Liver (tissue), 9 donors: ENCODE measurements around the gene FKBP15. TPM values are rescaled to one million over a fixed set of nuclear protein-coding genes. Genes with fewer than 3 reads are reported as not detected.

Source experiments
- DNase-seq: peaks from one replicate; pipeline ENCODE4 v3.0.0-alpha.2; 2017; ENCODE audit warnings: low spot score
- H3K27ac ChIP-seq, 2 donors: one replicate each; pipeline ENCODE4 v1.7.0; 2013; ENCODE audit warnings: inconsistent platforms in 2 of 2, low read length in 2 of 2, control low read depth in 1 of 2, low read depth in 1 of 2, mild to moderate bottlenecking in 1 of 2
- H3K27me3 ChIP-seq, 4 donors: one replicate each; pipeline versions ENCODE4 v1.6.1 to v1.7.0; 2013; ENCODE audit warnings: low read length in 3 of 4, inconsistent platforms in 1 of 4, mild to moderate bottlenecking in 1 of 4, moderate library complexity in 1 of 4; ENCODE audit not compliant: control insufficient read depth in 4 of 4, insufficient read depth in 4 of 4
- H3K36me3 ChIP-seq, 4 donors: one replicate each; pipeline versions ENCODE4 v1.6.1 to v1.7.0; 2013; ENCODE audit warnings: low read length in 3 of 4, mild to moderate bottlenecking in 3 of 4, low read depth in 1 of 4, moderate library complexity in 1 of 4; ENCODE audit not compliant: control insufficient read depth in 4 of 4, insufficient read depth in 3 of 4
- H3K4me1 ChIP-seq, 4 donors: one replicate each; pipeline versions ENCODE4 v1.6.1 to v1.7.0; 2013; ENCODE audit warnings: low read length in 3 of 4, mild to moderate bottlenecking in 3 of 4, moderate library complexity in 1 of 4; ENCODE audit not compliant: control insufficient read depth in 4 of 4, insufficient read depth in 4 of 4
- H3K4me3 ChIP-seq, 3 donors: one replicate each; pipeline versions ENCODE4 v1.6.1 to v1.7.0; 2013; ENCODE audit warnings: low read length in 3 of 3, control low read depth in 1 of 3, low read depth in 1 of 3, mild to moderate bottlenecking in 1 of 3
- H3K9ac ChIP-seq, 2 donors: one replicate each; pipeline ENCODE4 v1.7.0; 2013; ENCODE audit warnings: low read length in 2 of 2, mild to moderate bottlenecking in 2 of 2, moderate library complexity in 2 of 2, control low read depth in 1 of 2, low read depth in 1 of 2
- H3K9me3 ChIP-seq, 4 donors: one replicate each; pipeline versions ENCODE4 v1.6.1 to v1.7.0; 2013; ENCODE audit warnings: low read length in 3 of 4; ENCODE audit not compliant: control insufficient read depth in 4 of 4
- ATF3 ChIP-seq: IDR thresholded peaks from 2 replicates; pipeline ENCODE4 v1.6.1; 2016; ENCODE audit warnings: antibody characterized with exemption
- CTCF ChIP-seq: fragments of 150-350 bp; IDR thresholded peaks from 2 replicates; pipeline ENCODE4 v1.5.1; 2017; ENCODE audit warnings: improper control_type of control experiment, low read depth, low read length; ENCODE audit not compliant: missing input control
- FOXA1 ChIP-seq: IDR thresholded peaks from 2 replicates; pipeline ENCODE4 v1.6.1; 2016; ENCODE audit warnings: antibody characterized with exemption
- FOXA2 ChIP-seq: IDR thresholded peaks from 2 replicates; pipeline ENCODE4 v1.6.1; 2016; ENCODE audit warnings: antibody characterized with exemption
- HNF4A ChIP-seq, 2 donors: conservative IDR thresholded peaks; 2 replicates each; pipeline ENCODE4 v1.6.1; 2016; ENCODE audit warnings: antibody characterized with exemption in 2 of 2, mild to moderate bottlenecking in 2 of 2
- HNF4G ChIP-seq: IDR thresholded peaks from 2 replicates; pipeline ENCODE4 v1.6.1; 2016; ENCODE audit warnings: antibody characterized with exemption
- JUND ChIP-seq, 2 donors: IDR thresholded peaks; 2 replicates each; pipeline ENCODE4 v1.6.1; 2016; ENCODE audit warnings: antibody characterized with exemption in 2 of 2
- MAX ChIP-seq: IDR thresholded peaks from 2 replicates; pipeline ENCODE4 v1.6.1; 2016; ENCODE audit warnings: antibody characterized with exemption
- NR2F2 ChIP-seq: IDR thresholded peaks from 2 replicates; pipeline ENCODE4 v1.6.1; 2016; ENCODE audit warnings: antibody characterized with exemption
- RAD21 ChIP-seq, 2 donors: IDR thresholded peaks; 2 replicates each; pipeline ENCODE4 v1.6.1; 2016; ENCODE audit warnings: antibody characterized with exemption in 2 of 2, mild to moderate bottlenecking in 2 of 2
- REST ChIP-seq: IDR thresholded peaks from 2 replicates; pipeline ENCODE4 v1.6.1; 2016; ENCODE audit warnings: antibody characterized with exemption, mild to moderate bottlenecking
- RXRA ChIP-seq, 2 donors: IDR thresholded peaks; 2 replicates each; pipeline ENCODE4 v1.6.1; 2017 to 2018; ENCODE audit warnings: antibody characterized with exemption in 2 of 2, mild to moderate bottlenecking in 1 of 2
- SP1 ChIP-seq: IDR thresholded peaks from 2 replicates; pipeline ENCODE4 v1.6.1; 2018; ENCODE audit warnings: antibody characterized with exemption, mild to moderate bottlenecking
- TAF1 ChIP-seq: conservative IDR thresholded peaks from 2 replicates; pipeline ENCODE4 v1.6.1; 2016; ENCODE audit warnings: antibody characterized with exemption, mild to moderate bottlenecking
- YY1 ChIP-seq: IDR thresholded peaks from 2 replicates; pipeline ENCODE4 v1.6.1; 2016; ENCODE audit warnings: antibody characterized with exemption, mild to moderate bottlenecking
- ZBTB33 ChIP-seq: IDR thresholded peaks from 2 replicates; pipeline ENCODE4 v1.6.1; 2016; ENCODE audit warnings: antibody characterized with exemption
- WGBS: extraction: QIAGEN DNeasy Blood & Tissue Kit; methylation state at CpG from one replicate; pipeline ENCODE4 v1.1.7; 2013; 5-methylcytosine and 5-hydroxymethylcytosine counted together
- polyA plus RNA-seq, 2 donors: library from polyadenylated mRNA; stranded (reverse) in 1 of 2; unstranded in 1 of 2; fragments of 200-250 nt in 1 of 2; fragments of >200 nt in 1 of 2; fragmentation: Nextera tagmentation in 1 of 2; extraction: Ambion mirVana in 1 of 2; gene quantifications; one replicate each; pipeline versions ENCODE4 v1.2.1 to v1.2.3, GENCODE V29; 2013 to 2015
- total RNA-seq, 2 donors: library from RNA; depleted of rRNA; stranded (reverse); fragments of >200 nt; gene quantifications; one replicate each; pipeline ENCODE4 v1.2.3, GENCODE V29; 2014
- donor health status: healthy.
- donor health status: healthy.
- donor health status: healthy.
- donor health status: healthy.
- donor health status: healthy.

Gene FKBP15
- total and polyA plus RNA-seq, 4 donors = 6.2 to 18.2 (median 12.9) TPM

- no peak for TF ChIP-seq MAX
- no peak for TF ChIP-seq NR2F2
- no peak for TF ChIP-seq FOXA1
- no peak for TF ChIP-seq SP1
- TF ChIP-seq RAD21 (IDR thresholded peaks at IDR 0.05) = no peak
- TF ChIP-seq REST = no peak
- no peak for TF ChIP-seq YY1
- 71% methylated on average over 5 of the region's 5 CpGs for WGBS
- H3K9ac ChIP-seq = no peak overlapping the region
Measured at GRCh38 chr9:113139953-113140352, 81.1 kb downstream of the FKBP15 start.

GRCh38 chr9:113139225-113139829 lies 81.8 kb downstream of the FKBP15 start:
- 74% methylated on average over 4 of the region's 4 CpGs for WGBS
- Histone ChIP-seq H3K36me3 (no peaks in the 10 kb centered on the region), H3K4me1 (peaks cover 0 to 6% (median 3%) of the 10 kb centered on the region in 4 donors), H3K9ac (no peak overlapping the region), H3K27ac (no peak overlapping the region), H3K27me3 (no peaks in the 10 kb centered on the region), H3K9me3 (no peaks in the 10 kb centered on the region), H3K4me3 (no peak overlapping the region)
- TF ChIP-seq ATF3 = no peak
- TF ChIP-seq RXRA (IDR thresholded peaks at IDR 0.05) = no peak
- TF ChIP-seq RAD21 (IDR thresholded peaks at IDR 0.05) = no peak
- TF ChIP-seq JUND (IDR thresholded peaks at IDR 0.05) = no peak
- no peak for TF ChIP-seq HNF4A (conservative IDR thresholded peaks at IDR 0.05)
- no peak for TF ChIP-seq YY1
- TF ChIP-seq CTCF = no peak
- no peak for TF ChIP-seq SP1
- no peak for TF ChIP-seq MAX
- TF ChIP-seq REST = no peak
- TF ChIP-seq NR2F2 = no peak
- TF ChIP-seq ZBTB33 = no peak
- TF ChIP-seq HNF4G = no peak
- TF ChIP-seq FOXA1 = no peak
- TF ChIP-seq TAF1 = no peak
- no peak for TF ChIP-seq FOXA2
- no peak for DNase-seq

More at GRCh38 chr9:113139953-113140352, 81.1 kb downstream of the FKBP15 start:
- Histone ChIP-seq H3K4me3 (no peak overlapping the region), H3K4me1 (peaks cover 0 to 6% (median 3%) of the 10 kb centered on the region in 4 donors), H3K27ac (no peak overlapping the region), H3K36me3 (no peaks in the 10 kb centered on the region), H3K27me3 (no peaks in the 10 kb centered on the region), H3K9me3 (no peaks in the 10 kb centered on the region)
- DNase-seq = no peak
